ENCODE measurements around the gene TPD52L1. TPM values are rescaled to one million over a fixed set of nuclear protein-coding genes. Genes with fewer than 3 reads are reported as not detected.

The TPD52L1 gene, protein sequence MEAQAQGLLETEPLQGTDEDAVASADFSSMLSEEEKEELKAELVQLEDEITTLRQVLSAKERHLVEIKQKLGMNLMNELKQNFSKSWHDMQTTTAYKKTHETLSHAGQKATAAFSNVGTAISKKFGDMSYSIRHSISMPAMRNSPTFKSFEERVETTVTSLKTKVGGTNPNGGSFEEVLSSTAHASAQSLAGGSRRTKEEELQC
- not detected in 2 replicates for total RNA-seq

GRCh38 chr6:125153391-125154117 is at the start of gene TPD52L1:
Gene TPD52L1, plus strand, starts transcription at chr6:125153773. Its CDS starts 179 bp downstream, at chr6:125153952.
- intact Hi-C loops (cut with micrococcal nuclease) = loop anchor here (5.0 kb wide), 3 partner anchors 149 to 614 kb away; partner anchors contain the start of genes HDDC2 and HEY2
- peaks cover 3% of the 10 kb centered on the region for H3K4me1 Mint-ChIP-seq (ENCODE audit: low read depth)
- peak; percentile 37 for DNase-seq (ENCODE audit: low spot score)
- no peaks in the 10 kb centered on the region for H3K36me3 Mint-ChIP-seq (ENCODE audit: low read depth)
- no peaks in the 10 kb centered on the region for H3K9me3 Mint-ChIP-seq
- peak within 1 kb of the TSS; percentile 52 for H3K4me3 Mint-ChIP-seq (ENCODE audit: low read depth)
- peaks cover 49% of the 10 kb centered on the region for H3K27me3 Mint-ChIP-seq (ENCODE audit: low read depth)
- H3K27ac Mint-ChIP-seq = no peak within 1 kb of the TSS

- intact Hi-C loops (cut with micrococcal nuclease) = no loop called here
- no peaks in the 10 kb centered on the region for H3K4me1 Mint-ChIP-seq (ENCODE audit: low read depth)
Observed at GRCh38 chr6:125104425-125104824, 49.1 kb upstream of the TPD52L1 start.

DNA sequence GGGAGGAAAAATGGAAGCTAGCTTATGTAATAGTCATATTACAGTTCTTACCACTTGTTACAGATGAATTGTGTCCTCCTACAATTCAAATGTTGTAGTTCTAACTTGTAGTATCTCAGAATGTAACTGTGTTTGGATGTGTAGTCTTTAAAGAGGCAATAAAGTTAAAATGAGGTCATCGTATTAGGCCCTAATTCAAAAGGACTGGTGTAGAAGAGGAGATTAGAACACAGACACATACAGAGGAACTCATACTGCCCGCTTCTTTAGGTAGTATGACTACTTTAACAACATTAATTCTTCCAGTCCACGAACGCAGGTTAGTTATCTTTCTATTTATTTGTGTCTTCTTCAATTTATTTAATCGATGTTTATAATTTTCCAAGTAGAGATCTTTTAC is 46.5 kb upstream of the TPD52L1 start:
- H3K36me3 Mint-ChIP-seq (ENCODE audit: low read depth) = peaks cover 8% of the 10 kb centered on the region
- no peak overlapping the region for H3K4me3 Mint-ChIP-seq (ENCODE audit: low read depth)
- no peak overlapping the region for H3K27ac Mint-ChIP-seq
- H3K4me1 Mint-ChIP-seq (ENCODE audit: low read depth) = no peaks in the 10 kb centered on the region
- no peaks in the 10 kb centered on the region for H3K27me3 Mint-ChIP-seq (ENCODE audit: low read depth)
- DNase-seq (ENCODE audit: low spot score) = no peak
- intact Hi-C loops (cut with micrococcal nuclease) = no loop called here
- H3K9me3 Mint-ChIP-seq = peaks cover 29% of the 10 kb centered on the region

More at GRCh38 chr6:125104425-125104824, 49.1 kb upstream of the TPD52L1 start:
- Mint-ChIP-seq H3K9me3 (peaks cover 3% of the 10 kb centered on the region), H3K27me3 (ENCODE audit: low read depth) (peaks cover 13% of the 10 kb centered on the region), H3K27ac (no peak overlapping the region), H3K36me3 (ENCODE audit: low read depth) (no peaks in the 10 kb centered on the region), H3K4me3 (ENCODE audit: low read depth) (no peak overlapping the region)
- no peak for DNase-seq (ENCODE audit: low spot score)

DNA sequence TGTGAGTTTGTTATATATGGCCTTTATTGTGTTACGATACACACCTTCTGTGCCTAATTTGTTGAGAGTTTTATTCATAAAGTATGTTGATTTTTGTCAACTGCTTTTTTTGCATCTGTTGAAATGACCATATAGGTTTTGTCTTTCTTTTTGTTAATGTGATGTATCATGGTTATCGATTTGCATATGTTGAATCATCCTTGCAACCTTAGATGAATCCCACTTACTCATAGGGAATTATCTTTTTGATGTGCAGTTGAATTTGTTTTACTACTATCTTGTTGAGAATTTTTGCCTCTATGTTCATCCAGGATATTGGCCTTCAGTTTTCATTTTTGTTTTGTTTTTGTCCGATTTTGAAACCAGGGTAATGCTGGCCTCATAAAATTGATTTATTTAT is 45.7 kb upstream of the TPD52L1 start:
- no peaks in the 10 kb centered on the region for H3K27me3 Mint-ChIP-seq (ENCODE audit: low read depth)
- no peak for DNase-seq (ENCODE audit: low spot score)
- intact Hi-C loops (cut with micrococcal nuclease) = no loop called here
- peaks cover 35% of the 10 kb centered on the region for H3K9me3 Mint-ChIP-seq
- no peak overlapping the region for H3K27ac Mint-ChIP-seq
- peaks cover 11% of the 10 kb centered on the region for H3K36me3 Mint-ChIP-seq (ENCODE audit: low read depth)
- H3K4me3 Mint-ChIP-seq (ENCODE audit: low read depth) = no peak overlapping the region
- H3K4me1 Mint-ChIP-seq (ENCODE audit: low read depth) = no peaks in the 10 kb centered on the region

DNA sequence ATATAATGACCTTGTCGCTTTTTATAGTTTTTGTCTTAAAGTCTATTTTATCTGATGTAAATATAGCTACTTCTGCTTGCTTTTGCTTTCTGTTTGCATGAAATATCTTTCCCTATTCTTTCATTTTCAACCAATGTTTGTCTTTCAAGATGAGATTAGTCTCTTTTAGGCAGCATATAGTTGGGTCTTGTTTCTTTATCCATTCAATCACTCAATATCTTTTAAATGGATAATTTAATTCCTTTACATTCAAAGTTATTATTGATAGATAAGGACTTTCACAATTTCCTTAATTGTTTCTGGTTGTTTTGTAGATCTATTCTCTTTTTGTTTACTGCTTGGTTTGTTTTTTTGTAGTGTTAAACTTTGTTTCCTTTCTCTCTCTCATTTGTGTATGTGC is 43.5 kb upstream of the TPD52L1 start:
- H3K4me3 Mint-ChIP-seq (ENCODE audit: low read depth) = no peak overlapping the region
- H3K4me1 Mint-ChIP-seq (ENCODE audit: low read depth) = no peaks in the 10 kb centered on the region
- no peak overlapping the region for H3K27ac Mint-ChIP-seq
- H3K36me3 Mint-ChIP-seq (ENCODE audit: low read depth) = peaks cover 11% of the 10 kb centered on the region
- peaks cover 35% of the 10 kb centered on the region for H3K9me3 Mint-ChIP-seq
- DNase-seq (ENCODE audit: low spot score) = no peak
- intact Hi-C loops (cut with micrococcal nuclease) = loop anchor here (5.0 kb wide), 1 partner anchor 1308 kb away; the partner anchor contains the start of gene NKAIN2
- H3K27me3 Mint-ChIP-seq (ENCODE audit: low read depth) = no peaks in the 10 kb centered on the region

- Mint-ChIP-seq H3K27me3 (ENCODE audit: low read depth) (no peaks in the 10 kb centered on the region), H3K4me1 (ENCODE audit: low read depth) (no peaks in the 10 kb centered on the region), H3K4me3 (ENCODE audit: low read depth) (no peak overlapping the region), H3K27ac (no peak overlapping the region), H3K36me3 (ENCODE audit: low read depth) (peaks cover 11% of the 10 kb centered on the region), H3K9me3 (peaks cover 35% of the 10 kb centered on the region)
- no peak for DNase-seq (ENCODE audit: low spot score)
- intact Hi-C loops (cut with micrococcal nuclease) = loop anchor here (5.0 kb wide), 1 partner anchor 1309 kb away; the partner anchor contains the start of gene NKAIN2
Observed at GRCh38 chr6:125111219-125111983, 42.2 kb upstream of the TPD52L1 start.

- intact Hi-C loops (cut with micrococcal nuclease) = loop anchor here (5.0 kb wide), 1 partner anchor 1311 kb away; the partner anchor contains the start of gene NKAIN2
- no peak overlapping the region for H3K27ac Mint-ChIP-seq
Observed at GRCh38 chr6:125112934-125113333, 40.6 kb upstream of the TPD52L1 start.

GRCh38 chr6:125114248-125114858 is 39.2 kb upstream of the TPD52L1 start:
- DNase-seq (ENCODE audit: low spot score) = peak; percentile 14
- H3K4me3 Mint-ChIP-seq (ENCODE audit: low read depth) = no peak overlapping the region
- no peaks in the 10 kb centered on the region for H3K27me3 Mint-ChIP-seq (ENCODE audit: low read depth)
- H3K4me1 Mint-ChIP-seq (ENCODE audit: low read depth) = no peaks in the 10 kb centered on the region
- intact Hi-C loops (cut with micrococcal nuclease) = loop anchor here (1.0 to 5.0 kb wide), 2 partner anchors 244 to 1312 kb away; partner anchors contain the start of gene NKAIN2
- H3K9me3 Mint-ChIP-seq = peaks cover 33% of the 10 kb centered on the region
- H3K27ac Mint-ChIP-seq = no peak overlapping the region
- peaks cover 11% of the 10 kb centered on the region for H3K36me3 Mint-ChIP-seq (ENCODE audit: low read depth)

More at GRCh38 chr6:125112934-125113333, 40.6 kb upstream of the TPD52L1 start:
- no peaks in the 10 kb centered on the region for H3K27me3 Mint-ChIP-seq (ENCODE audit: low read depth)
- peaks cover 35% of the 10 kb centered on the region for H3K9me3 Mint-ChIP-seq
- no peak for DNase-seq (ENCODE audit: low spot score)
- peaks cover 11% of the 10 kb centered on the region for H3K36me3 Mint-ChIP-seq (ENCODE audit: low read depth)
- no peak overlapping the region for H3K4me3 Mint-ChIP-seq (ENCODE audit: low read depth)
- H3K4me1 Mint-ChIP-seq (ENCODE audit: low read depth) = no peaks in the 10 kb centered on the region

GRCh38 chr6:125116170-125116569 is 37.4 kb upstream of the TPD52L1 start:
- H3K9me3 Mint-ChIP-seq = peaks cover 15% of the 10 kb centered on the region
- H3K36me3 Mint-ChIP-seq (ENCODE audit: low read depth) = peaks cover 7% of the 10 kb centered on the region
- no peak overlapping the region for H3K27ac Mint-ChIP-seq
- H3K4me1 Mint-ChIP-seq (ENCODE audit: low read depth) = no peaks in the 10 kb centered on the region
- no peak for DNase-seq (ENCODE audit: low spot score)
- intact Hi-C loops (cut with micrococcal nuclease) = no loop called here
- H3K4me3 Mint-ChIP-seq (ENCODE audit: low read depth) = no peak overlapping the region
- H3K27me3 Mint-ChIP-seq (ENCODE audit: low read depth) = no peaks in the 10 kb centered on the region

DNA sequence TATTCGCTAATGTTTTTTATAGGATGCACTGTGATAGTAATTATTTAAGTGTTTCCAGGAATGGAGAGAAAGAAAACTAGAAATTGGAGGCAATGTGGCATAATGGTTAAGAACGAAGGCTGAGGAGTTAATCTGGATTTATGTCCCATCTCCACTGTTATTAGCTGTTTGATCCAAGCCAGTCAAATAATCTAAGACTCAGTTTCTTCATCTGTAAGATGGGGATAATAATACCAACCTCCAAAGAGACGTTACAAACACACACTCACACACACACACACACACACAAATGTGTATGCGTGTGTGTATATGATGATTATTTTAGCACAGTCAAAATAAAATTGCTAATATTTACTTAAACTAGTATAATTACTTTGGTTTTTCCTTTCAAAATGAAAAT is 36.9 kb upstream of the TPD52L1 start:
- no peaks in the 10 kb centered on the region for H3K27me3 Mint-ChIP-seq (ENCODE audit: low read depth)
- H3K4me1 Mint-ChIP-seq (ENCODE audit: low read depth) = no peaks in the 10 kb centered on the region
- intact Hi-C loops (cut with micrococcal nuclease) = no loop called here
- H3K9me3 Mint-ChIP-seq = peaks cover 9% of the 10 kb centered on the region
- peaks cover 3% of the 10 kb centered on the region for H3K36me3 Mint-ChIP-seq (ENCODE audit: low read depth)
- H3K4me3 Mint-ChIP-seq (ENCODE audit: low read depth) = no peak overlapping the region
- DNase-seq (ENCODE audit: low spot score) = no peak
- H3K27ac Mint-ChIP-seq = no peak overlapping the region

DNA sequence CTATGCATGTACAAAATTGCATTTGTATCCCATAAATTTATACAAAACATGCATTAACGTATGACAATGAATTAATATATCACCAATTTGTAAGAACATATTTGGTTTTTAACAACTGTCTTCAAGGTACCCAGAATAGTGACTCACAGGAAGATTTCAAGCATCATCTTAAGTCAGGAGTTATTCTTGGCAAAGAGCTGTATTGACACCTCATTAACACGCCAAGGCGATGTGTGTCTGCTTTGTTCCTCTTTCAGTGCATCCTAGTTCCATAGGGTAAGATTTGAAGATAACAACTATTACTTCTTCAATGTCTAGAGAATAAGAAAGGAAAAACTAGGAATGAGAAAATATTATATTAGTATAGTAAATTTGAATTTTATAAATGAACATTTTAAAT is 35.8 kb upstream of the TPD52L1 start:
- H3K4me1 Mint-ChIP-seq (ENCODE audit: low read depth) = no peaks in the 10 kb centered on the region
- intact Hi-C loops (cut with micrococcal nuclease) = no loop called here
- no peaks in the 10 kb centered on the region for H3K27me3 Mint-ChIP-seq (ENCODE audit: low read depth)
- no peak overlapping the region for H3K27ac Mint-ChIP-seq
- no peak overlapping the region for H3K4me3 Mint-ChIP-seq (ENCODE audit: low read depth)
- H3K9me3 Mint-ChIP-seq = no peaks in the 10 kb centered on the region
- DNase-seq (ENCODE audit: low spot score) = no peak
- H3K36me3 Mint-ChIP-seq (ENCODE audit: low read depth) = no peaks in the 10 kb centered on the region

DNA sequence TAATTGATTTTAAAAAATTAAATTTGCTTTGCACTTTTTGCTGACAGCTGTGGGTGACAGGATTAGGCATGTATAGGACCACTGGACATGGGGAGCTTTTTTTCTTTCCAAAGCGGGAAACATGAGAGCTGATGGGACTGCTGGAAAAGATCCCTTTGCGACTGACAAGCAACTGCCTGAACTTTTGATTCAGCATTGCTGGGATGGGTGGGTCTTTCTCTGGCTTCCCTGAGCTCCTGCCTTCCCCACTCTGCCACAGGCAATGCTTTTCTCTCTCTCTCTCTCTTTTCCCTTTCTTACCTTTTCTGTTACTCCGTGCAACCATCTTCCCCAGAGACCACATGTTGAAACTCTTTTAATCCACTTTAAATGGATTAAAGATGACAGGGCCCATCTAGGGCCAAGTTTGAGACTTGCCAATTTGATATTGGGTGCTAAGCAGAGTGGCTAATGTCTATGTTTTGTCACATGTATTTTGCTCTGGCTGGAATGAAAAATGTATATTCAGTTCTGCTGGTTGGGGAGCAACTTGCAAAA is 33.5 kb upstream of the TPD52L1 start:
- Mint-ChIP-seq H3K27me3 (ENCODE audit: low read depth) (no peaks in the 10 kb centered on the region), H3K36me3 (ENCODE audit: low read depth) (no peaks in the 10 kb centered on the region), H3K4me3 (ENCODE audit: low read depth) (no peak overlapping the region), H3K4me1 (ENCODE audit: low read depth) (no peaks in the 10 kb centered on the region), H3K27ac (no peak overlapping the region), H3K9me3 (no peaks in the 10 kb centered on the region)
- intact Hi-C loops (cut with micrococcal nuclease) = no loop called here
- DNase-seq (ENCODE audit: low spot score) = no peak
